HK-2 (cell line): ENCODE measurements around the gene ADH7.

ENCODE experiments used
- DNase-seq: peaks from one replicate; pipeline ENCODE4 v3.0.0-alpha.2; 2018; ENCODE audit not compliant: unreplicated experiment

ADH7 gene

GRCh38 chr4:99435154-99435553, at the start of gene ADH7:
TSS of gene ADH7 (minus strand) at chr4:99435342. CDS start at chr4:99435233, 109 bp downstream.
- DNase-seq: no peak

GRCh38 chr4:99483636-99484035, 48.5 kb upstream of the ADH7 start:
- DNase-seq: no peak

GRCh38 chr4:99473131-99473530, 38.0 kb upstream of the ADH7 start:
- DNase-seq: no peak

- no peak for DNase-seq
These were observed 36.8 kb upstream of the ADH7 start for GRCh38 chr4:99471896-99472295.

- no peak for DNase-seq
These were observed 36.2 kb upstream of the ADH7 start for GRCh38 chr4:99471349-99471748.

GRCh38 chr4:99468889-99469288, 33.7 kb upstream of the ADH7 start:
- DNase-seq: no peak

GRCh38 chr4:99467887-99468286, 32.7 kb upstream of the ADH7 start:
- DNase-seq: no peak

GRCh38 chr4:99463566-99463965, 28.4 kb upstream of the ADH7 start:
- DNase-seq: no peak

- peak; percentile 30 for DNase-seq
These were observed 27.8 kb upstream of the ADH7 start for GRCh38 chr4:99462875-99463464.

- DNase-seq: no peak
These were observed 26.7 kb upstream of the ADH7 start for GRCh38 chr4:99461623-99462401.

- no peak for DNase-seq
These were observed 24.5 kb upstream of the ADH7 start for GRCh38 chr4:99459546-99460042.

GRCh38 chr4:99458911-99459447, 23.8 kb upstream of the ADH7 start:
- no peak for DNase-seq

GRCh38 chr4:99457676-99458075, 22.5 kb upstream of the ADH7 start:
- no peak for DNase-seq

GRCh38 chr4:99457270-99457669, 22.1 kb upstream of the ADH7 start:
- no peak for DNase-seq

GRCh38 chr4:99447513-99447912, 12.4 kb upstream of the ADH7 start:
- DNase-seq: no peak

GRCh38 chr4:99447079-99447478, 11.9 kb upstream of the ADH7 start:
- peak; percentile 18 for DNase-seq

- DNase-seq: no peak
These were observed 3.3 kb upstream of the ADH7 start for GRCh38 chr4:99438405-99438780.

- no peak for DNase-seq
These were observed 2.7 kb upstream of the ADH7 start for GRCh38 chr4:99437723-99438404.

- no peak for DNase-seq
These were observed 2.0 kb upstream of the ADH7 start for GRCh38 chr4:99436976-99437722.

- DNase-seq: no peak
These were observed 1.3 kb upstream of the ADH7 start for GRCh38 chr4:99436462-99436861.

GRCh38 chr4:99430106-99430505, 5.0 kb downstream of the ADH7 start:
- DNase-seq: no peak

GRCh38 chr4:99417125-99417524, 18.0 kb downstream of the ADH7 start:
- no peak for DNase-seq
